MM.1S (cell line): ENCODE results near the gene LDLRAD4.

ENCODE experiments used
- EZH2 ChIP-seq: fragments of 300-600 bp; sonication (generic); optimal IDR thresholded peaks from 2 replicates; pipeline ENCODE3; 2017; ENCODE audit warnings: low read depth, mild to moderate bottlenecking, antibody characterized with exemption, low read length, mixed read lengths
- TF ChIP-seq, protein P1 (sequence below): fragments of 300-600 bp; sonication (generic); IDR thresholded peaks from 2 replicates; pipeline ENCODE4 v1.5.1; 2016; ENCODE audit warnings: antibody characterized with exemption, low read length, mixed read lengths

DNA sequence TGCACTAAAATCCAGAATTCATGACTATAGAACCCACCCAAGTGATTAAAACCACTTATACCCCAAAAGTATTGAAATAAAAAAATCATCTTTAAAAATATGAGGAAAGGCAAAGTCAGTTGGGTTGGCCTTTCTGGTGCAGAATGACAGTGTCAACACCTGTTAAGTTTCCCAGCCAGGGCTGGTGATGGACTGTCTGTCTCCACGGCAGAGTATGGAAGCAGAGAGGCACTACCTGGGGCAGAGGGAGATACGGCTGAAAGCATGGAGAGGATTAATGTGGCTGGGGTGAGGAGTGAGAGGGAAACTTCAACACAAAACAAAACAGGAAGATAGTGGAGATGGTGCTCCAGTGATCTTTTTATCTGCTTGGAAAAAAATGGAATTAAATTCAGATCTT, 292.0 kb downstream of the LDLRAD4 start:
- TF ChIP-seq, protein P1, sequence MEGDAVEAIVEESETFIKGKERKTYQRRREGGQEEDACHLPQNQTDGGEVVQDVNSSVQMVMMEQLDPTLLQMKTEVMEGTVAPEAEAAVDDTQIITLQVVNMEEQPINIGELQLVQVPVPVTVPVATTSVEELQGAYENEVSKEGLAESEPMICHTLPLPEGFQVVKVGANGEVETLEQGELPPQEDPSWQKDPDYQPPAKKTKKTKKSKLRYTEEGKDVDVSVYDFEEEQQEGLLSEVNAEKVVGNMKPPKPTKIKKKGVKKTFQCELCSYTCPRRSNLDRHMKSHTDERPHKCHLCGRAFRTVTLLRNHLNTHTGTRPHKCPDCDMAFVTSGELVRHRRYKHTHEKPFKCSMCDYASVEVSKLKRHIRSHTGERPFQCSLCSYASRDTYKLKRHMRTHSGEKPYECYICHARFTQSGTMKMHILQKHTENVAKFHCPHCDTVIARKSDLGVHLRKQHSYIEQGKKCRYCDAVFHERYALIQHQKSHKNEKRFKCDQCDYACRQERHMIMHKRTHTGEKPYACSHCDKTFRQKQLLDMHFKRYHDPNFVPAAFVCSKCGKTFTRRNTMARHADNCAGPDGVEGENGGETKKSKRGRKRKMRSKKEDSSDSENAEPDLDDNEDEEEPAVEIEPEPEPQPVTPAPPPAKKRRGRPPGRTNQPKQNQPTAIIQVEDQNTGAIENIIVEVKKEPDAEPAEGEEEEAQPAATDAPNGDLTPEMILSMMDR: no peak
- TF ChIP-seq EZH2: no peak
